Stimulated activated CD8-positive, alpha-beta memory T cell treated with anti-CD3 and anti-CD28 coated beads, Interleukin-12 subunit alpha, Interleukin-12 subunit beta, amount 100 ng/mL, for 24 hours (primary cell): ENCODE measurements around the gene MYEF2.

ENCODE experiments used
- DNase-seq: peaks from one replicate; pipeline ENCODE4 v3.0.0-alpha.2; 2020; ENCODE audit errors: extremely low read depth

MYEF2 gene

DNA sequence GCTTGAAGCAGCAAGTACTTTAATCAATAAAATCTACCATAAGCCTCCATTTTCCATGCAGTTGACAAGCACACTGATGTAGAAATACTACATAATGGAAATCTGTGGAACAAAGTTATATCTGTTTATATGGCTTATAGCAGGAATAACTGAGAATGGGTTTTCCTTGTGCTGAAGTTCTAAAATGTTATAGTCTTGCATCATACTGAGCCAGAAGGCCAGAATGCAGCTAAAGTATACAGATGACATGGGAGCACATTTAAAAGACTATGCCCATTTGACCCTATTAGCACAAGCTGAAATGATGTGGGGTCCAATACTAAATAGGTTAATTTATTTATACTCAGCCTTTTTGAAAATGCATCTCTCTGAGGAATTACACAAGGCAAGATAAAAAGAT is 32.2 kb downstream of the MYEF2 start:
- DNase-seq, result no peak

DNA sequence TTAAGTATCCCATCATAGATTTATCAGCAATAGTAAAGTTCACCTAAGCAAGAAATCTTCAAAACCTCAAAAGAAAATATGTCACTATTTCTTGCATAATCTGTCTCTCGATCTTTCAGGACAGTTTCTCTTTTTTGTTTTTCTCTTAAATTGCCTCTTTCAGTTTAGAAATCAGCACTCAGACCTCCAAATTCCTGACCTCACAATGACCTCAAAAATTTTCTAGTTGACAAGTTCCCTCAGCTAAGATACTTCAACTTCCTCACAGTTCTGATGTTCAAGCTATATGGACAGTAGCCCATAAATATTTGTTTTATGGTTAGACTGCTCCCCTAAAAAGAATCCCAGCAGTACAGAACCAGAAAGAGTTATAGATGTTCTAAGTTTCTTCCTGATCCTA is 33.2 kb downstream of the MYEF2 start:
- no peak for DNase-seq

DNA sequence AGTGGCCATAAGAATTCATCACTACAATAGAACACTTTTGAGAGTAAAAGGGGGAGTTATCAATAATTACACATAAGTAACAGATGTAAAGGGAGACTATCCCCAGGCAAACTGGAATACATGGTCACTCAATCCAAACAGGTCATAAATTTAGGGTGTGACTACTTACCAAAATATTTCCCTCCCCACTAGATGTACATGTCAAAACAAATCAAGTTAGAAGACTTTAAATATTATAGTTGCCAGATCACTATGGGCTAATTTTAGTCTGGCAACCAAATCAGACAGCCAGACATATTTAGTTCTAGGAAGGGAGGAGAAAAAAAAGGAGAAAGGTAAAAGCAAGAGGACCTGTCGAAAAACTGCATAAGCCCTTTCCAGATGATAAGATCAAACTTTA is 34.2 kb downstream of the MYEF2 start:
- DNase-seq, result no peak

DNA sequence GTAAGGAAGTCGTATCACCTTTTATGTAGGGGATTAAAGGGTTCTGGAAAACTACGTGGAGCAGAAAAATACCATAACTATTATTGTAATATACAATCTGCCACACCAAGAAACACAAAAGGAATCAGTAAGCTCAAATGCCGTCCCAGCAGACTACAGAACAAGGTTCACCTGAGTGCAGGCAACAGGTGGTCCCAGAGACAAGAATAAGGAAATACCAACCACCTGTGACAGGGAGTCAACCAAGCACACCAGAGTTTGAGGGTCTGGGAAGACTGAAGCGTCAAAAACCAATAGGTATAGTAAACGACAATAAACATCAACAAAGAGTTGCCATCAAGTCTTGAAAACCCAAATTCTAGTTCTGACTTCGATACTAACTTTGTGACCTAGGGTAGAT is 45.2 kb downstream of the MYEF2 start:
- DNase-seq, result no peak

DNA sequence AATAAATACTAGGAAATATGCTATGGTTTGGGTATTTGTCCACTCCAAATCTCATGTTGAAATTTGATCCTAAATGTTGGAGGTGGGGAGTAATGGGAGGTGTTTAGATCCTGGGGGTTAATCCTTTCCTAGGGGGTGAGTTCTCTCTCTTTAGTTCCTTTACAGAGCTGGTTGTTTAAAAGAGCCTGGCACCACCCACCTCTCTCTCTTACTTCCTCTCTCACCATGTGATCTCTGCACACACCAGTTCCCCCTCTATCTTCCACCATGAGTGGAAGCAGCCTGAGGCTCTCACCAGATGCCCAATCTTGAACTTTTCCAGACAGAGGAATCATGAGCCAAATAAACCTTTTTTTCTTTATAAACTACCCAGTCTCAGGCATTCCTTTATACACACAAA is 46.8 kb downstream of the MYEF2 start:
- no peak for DNase-seq

DNA sequence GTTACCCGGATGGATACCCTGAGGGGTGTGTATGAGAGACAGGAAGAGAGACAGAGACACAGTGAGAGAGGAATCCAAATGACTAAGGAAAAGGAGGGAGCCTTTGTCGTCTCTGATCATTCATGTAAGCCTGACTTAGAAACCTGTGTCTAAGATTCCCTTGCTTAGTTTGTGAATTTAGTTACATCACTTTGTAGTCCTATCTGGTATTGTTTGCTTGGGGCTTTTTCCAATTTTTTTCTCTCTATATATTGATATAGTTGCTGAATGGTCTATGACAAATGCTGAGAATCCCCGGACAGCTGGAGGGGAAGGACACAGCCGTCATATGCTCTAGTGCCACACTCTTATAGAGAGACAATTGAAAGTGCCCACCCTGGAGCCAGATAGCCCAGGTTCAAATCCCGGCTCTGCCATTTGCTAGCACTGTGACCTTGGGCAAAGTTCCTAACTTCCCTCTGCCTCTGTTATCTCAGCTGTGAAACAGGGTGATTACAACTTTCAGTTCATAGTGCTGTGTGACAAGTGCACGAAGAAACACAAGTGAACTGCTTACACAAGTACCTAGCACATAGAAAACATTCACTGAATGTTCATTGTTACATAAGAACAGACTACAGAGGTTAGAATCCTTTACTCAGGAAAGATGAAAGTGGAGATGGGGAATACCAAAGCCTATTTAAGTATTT is 51.3 kb downstream of the MYEF2 start:
- no peak for DNase-seq

DNA sequence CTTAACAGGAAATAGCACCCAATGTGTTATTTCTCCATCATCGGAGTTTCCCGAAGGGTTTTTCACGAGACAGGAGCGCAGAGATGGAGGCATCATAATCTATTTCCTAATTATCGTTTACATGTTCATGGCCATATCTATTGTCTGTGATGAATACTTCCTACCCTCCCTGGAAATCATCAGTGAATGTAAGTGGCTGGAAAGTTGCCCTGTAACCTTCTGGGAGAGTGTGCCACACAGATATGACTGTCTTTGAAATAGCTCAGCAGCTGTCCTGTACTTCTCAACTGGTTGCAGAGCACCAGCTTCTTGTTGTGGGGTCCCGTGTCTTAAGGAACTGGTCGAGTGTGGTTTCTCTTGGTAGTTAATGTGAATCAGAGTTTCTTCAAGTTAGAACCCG is 56.2 kb downstream of the MYEF2 start:
- no peak for DNase-seq

DNA sequence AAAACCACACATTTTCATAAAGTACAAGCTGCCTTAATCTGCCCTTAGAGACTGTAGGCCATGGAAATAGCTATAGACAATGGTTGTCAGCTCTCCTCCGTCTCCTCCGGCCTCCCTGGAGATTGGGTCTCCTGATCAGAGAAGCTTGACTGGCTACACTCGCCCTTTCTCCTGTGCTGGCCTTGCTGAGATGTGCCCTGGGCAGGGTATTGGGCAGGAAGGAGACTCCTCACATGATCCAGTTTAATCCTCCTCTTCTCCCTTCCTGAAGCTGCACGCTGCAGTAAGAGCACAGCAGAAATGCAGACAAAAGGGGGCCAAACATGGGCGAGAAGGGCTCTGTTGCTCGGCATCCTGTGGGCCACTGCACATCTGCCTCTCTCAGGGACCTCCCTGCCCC is 57.4 kb downstream of the MYEF2 start, which contains the start of gene SLC24A5:
TSS of gene SLC24A5 (plus strand) at position 246 of the 400 bp plus-strand sequence. CDS start at position 301, 55 bp downstream.
- DNase-seq, result no peak

DNA sequence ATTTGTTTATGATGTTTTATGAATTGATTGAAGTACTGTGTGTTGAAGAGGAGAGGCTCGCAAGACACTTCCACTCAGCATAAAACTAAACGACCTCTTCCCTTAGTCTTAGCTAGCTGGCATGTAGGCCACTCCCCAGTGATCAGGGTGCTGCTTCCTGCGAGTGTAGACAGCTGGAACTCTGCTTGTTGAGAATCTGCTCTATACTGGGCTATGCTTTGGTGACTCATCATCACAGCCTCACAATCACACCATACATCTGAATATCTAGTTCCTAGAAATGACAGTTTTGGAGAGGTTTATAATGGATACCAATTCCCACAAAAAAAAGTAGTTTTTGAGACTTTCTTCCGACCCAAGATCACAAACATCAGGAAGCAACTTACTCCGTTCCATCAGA is 58.8 kb downstream of the MYEF2 start:
- DNase-seq, result no peak

DNA sequence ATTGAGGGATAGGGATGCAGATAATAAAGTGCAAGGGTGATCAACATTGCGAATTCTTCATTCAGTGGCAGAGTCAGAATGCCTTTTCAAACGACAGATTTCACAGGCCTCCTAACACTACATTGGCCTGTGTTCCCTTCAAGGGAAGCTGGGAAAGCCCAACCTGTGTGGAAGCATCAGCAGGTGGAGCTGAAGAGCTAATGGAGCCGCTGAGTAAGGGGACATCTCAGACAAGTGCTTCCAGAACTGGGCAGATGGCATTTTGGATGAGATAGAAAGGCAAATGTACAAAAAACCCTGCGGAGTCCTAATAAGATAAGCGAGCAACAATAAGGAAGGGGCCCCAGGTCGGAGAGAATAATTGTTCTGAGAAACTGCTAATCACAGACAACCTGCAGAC is 65.9 kb downstream of the MYEF2 start:
- no peak for DNase-seq

DNA sequence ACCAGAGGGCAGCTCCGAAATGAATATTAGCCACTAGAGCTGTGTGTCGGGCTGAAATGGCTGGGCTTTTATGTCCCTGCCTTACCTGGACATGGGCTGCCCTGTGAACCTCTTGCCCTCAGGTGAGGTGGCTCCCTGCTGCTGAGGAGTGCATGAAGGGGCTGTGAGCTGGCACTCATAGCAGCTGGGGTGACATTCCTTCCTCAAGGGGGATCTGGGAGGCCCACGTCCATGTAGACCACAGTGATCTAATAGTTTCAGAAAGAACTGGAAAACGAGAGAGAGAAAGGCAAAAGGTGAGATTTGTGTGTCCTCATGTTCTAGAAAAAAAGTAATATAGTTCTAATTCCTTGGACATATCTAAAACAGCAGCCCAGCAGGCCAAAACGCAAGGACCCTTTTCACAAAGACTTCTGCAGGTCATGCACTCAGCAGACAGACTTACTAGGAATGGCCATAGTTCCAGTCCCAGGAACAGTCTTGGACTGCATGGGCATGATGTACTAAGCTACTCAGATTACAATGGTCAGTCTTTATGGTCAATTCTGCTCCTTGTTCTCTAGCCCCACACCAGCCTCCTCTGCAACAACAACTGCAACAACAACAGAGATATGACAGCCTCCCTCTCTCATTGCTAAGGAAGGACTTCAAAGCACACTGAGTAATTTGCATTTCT is 68.1 kb downstream of the MYEF2 start:
- DNase-seq, result no peak

DNA sequence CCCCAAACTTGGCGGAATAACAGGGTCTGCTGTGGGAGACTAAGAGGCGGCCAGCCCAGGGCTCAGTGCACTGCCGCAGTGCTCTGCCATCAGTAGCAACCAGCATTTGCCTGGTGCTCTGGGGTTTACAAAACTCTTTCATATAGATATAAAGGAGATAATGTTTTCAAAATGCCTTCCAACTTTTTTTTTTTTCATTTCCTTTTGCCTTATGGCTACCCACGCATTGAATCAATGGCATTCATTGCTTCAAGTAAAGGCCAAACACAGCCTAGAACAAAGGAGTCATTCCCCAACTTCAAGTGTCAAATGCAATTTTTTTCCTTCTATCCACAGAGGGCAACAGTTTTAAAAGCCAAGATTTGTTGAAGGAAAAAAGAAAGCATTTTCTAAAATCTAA is 68.9 kb downstream of the MYEF2 start:
- no peak for DNase-seq

DNA sequence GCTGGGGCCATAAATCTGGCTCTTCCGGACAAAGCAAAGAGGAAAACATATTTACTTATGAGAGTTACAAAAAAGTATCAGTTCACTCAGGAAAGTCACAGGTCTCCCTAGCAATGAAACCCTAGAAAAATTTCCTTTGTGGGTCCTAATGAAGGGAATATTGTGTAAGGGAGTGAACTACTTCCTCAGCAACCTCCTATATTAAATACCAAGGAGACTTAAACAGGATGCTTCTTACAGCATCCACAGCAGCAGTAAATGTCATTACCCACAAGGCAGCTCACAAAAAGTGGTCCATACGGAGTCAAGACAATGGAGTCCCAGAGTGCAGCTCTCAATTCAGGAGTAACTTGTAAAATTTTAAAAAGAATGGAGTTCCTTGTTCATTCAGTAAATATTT is 72.2 kb downstream of the MYEF2 start:
- no peak for DNase-seq

DNA sequence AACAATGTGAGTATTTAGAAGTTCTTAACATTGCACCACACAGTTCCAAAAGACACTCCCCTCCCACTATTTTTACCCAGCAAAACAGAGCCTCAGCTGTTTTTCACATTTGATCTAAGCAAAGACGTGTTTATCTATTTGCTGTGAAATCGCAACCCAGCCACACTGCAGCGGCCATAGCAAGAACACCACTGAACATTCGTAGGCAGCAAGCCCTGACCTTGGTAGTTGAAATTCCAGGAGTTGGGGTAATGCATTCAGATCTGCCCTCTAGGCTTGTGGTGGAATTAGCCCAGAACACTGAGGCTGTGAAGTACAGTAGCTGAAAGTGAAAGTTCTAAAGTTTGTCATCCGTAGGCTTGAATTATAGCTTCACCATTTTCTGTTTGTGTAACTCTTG is 74.4 kb downstream of the MYEF2 start:
- no peak for DNase-seq

DNA sequence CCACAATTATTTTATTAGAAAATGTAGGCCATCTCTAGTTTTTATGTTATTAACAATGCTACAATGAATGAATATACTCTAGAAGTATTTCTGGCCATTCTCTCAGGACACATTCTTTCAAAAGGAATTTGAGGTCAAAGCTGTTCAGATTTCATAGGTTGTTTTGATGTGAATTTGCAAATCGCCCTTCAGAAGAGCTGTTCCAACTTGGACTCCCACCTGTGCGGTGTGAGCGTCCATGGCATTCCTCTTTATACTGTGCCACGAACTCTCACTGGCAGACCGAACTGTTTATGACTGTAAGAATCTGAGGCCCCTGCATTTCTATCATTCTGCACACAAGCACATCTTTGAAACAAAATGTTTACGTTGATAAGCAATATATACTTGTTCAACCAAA is 75.9 kb downstream of the MYEF2 start:
- no peak for DNase-seq

DNA sequence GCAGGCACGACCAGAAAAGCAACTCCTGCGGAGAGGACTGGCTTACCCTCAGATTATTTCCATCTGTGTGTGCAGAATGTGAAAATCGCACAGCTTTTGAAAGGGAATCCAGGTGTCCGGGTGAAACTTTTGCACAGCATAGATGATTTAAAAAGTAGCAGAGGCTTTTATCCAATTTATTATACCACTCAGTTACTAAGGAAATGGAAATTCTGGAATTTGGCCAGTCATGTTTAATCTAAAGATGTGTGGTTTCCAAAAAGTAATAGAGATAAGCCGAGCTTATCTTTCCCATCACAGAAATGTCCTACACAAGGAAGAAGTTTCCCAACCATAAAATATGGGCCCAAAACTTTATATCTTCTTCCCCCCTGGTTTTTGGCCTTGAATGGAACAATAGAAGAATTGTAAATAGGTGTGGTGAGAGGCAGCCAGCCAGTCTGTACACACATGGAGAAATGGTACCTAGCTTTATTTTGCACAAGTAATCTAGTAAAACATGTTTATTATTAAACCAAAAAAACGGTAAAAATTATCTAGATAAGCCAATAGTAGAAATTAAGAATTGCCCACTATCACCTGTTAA is 76.6 kb downstream of the MYEF2 start:
- no peak for DNase-seq

DNA sequence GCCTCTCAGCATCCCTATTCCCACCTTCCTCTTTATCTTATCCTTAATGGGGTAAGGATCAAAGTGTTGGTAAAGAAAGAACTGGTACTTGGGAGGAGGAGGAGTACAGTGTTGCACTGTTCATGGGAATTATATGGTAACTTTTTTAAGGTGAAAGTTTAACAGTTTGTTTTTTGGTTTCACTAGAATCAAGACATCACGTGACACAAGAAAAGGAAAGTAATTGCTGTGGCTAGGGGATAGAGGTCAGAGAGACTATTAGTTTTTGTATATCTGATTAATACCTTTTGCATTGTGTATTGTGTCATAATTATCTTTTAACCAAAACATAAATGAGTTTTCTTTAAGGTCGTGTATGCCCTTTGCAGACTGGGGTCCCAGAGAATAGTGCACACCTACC is 80.8 kb downstream of the MYEF2 start:
- DNase-seq, result no peak

DNA sequence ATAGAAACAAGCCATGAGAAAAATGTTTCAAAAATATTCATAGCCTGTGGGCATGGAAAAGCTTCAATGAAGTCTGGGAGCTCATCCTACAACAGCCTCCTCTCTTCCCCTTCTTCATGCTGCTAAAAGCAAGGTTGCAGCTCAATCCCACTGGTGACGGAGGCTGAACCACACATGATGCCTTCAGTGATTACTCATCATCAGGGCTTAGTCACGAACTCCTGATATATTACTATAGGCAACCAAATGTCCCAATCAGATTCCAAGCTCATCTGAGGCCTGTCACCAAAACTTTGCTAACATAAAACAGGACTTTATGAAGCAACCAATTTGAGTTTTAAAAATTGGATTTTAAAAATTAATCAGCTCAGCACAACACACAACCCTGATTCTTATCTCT is 81.3 kb downstream of the MYEF2 start:
- DNase-seq, result no peak

DNA sequence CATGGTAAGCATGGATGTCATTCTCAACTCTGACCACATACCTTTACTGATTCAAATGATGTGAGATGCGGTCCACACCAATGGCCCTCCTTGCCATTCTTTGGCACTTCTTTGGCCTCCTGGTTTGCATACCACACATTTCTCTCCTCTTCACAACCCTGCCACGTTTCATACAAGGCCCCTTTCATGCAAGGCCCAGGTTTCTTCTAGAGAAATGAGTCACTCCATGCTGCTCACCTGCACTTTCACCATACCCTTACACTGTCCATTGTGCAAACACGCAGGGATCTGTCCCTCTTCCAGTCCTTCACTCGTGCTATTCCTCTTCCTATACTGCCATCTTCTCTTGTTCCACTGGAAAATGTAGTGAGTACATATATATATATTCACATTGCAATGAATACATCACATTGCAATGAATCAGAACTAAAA is 81.7 kb downstream of the MYEF2 start:
- no peak for DNase-seq

DNA sequence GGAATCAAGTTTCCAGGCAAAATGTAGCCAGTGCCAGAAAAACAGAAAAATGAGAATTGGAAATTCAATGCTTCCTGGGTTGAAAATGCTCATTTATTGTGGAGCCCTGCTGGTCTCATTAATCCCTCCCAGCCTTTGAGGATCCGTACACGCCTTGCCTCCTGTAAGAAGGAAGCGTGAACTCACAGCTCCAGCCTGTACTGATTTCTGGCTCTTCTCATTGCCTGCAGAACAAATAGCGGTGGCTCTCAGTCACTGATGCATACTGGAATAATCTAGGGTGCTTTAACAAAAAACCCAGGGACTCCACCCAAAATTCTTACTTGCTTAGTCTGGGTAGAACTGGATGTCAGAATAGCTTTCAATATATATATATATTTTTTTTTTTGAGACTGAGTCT is 86.6 kb downstream of the MYEF2 start:
- no peak for DNase-seq

DNA sequence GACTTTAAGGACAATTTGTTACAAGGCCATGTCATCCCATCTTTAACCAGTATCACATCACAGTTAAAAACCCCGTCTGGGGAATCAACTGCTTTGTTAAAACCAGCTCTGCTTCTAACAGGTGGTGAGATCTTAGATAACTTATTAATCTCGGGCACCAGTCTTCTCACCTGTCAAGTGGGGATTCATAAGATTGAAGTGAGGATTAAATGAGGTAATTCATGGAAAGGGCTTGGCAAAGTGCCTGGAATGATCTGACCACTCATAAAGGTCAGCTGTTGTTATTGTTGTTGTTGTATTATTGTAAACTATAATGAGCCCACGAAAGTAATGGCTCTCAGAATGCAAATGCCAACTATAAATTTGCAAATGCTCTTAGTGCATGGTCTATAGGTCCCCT is 87.4 kb downstream of the MYEF2 start:
- no peak for DNase-seq

DNA sequence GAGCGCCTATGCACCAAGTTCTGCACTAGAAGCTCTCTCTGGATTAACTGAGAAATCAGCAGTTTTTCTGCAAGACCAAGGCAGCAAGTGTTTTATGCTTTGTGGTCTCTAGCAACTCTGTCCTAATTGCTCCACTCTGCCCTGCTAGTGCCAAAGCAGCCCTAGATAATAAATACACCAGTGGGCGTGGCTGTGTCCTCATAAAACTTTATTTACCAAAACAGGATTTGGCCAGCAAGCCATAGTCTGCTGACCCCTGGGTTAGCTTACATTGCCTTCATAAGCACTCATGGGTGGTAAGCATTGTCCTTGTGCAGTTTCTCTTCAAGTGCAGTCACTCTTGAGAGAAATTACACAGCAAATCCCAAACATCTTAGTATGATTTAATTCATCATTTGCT is 88.0 kb downstream of the MYEF2 start:
- no peak for DNase-seq

DNA sequence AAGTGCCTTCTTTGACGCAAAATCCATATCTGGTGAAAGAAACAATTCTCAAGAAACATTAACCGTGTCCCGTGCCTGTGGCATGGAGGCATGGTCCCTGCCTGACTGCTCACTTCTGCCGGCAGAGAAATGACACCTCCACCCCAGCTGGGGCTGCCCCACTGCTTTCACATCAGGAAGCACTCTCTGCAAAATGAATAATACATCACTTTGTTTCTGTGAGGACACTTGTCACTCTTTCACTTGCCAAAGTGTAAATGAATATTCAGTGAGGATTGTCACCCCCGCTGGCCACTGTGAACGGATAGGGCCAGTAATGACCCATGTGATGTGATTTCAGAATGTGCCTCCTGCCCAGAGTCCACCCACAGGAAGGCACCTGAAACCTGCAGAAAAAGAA is 88.4 kb downstream of the MYEF2 start:
- no peak for DNase-seq
